Neural crest cell (in vitro differentiated cells): ENCODE data around the gene MAP1B. TPM values are rescaled to one million over a fixed set of nuclear protein-coding genes. Genes with fewer than 3 reads are reported as not detected.

Experiments
- DNase-seq: peaks from one replicate; pipeline ENCODE4 v3.0.0; 2021; ENCODE audit warnings: low read depth, mixed read lengths, low spot score
- H3K27ac Mint-ChIP-seq: one replicate; pipeline ENCODE4 v1.8.0; 2021; ENCODE audit warnings: mild to moderate bottlenecking, mixed read lengths; ENCODE audit not compliant: unreplicated experiment
- H3K27me3 Mint-ChIP-seq: 2 replicates; pipeline ENCODE4 v1.8.0; 2021; ENCODE audit warnings: low read depth, mild to moderate bottlenecking, mixed read lengths
- H3K36me3 Mint-ChIP-seq: 2 replicates; pipeline ENCODE4 v1.8.0; 2021; ENCODE audit warnings: low read depth, mild to moderate bottlenecking, mixed read lengths
- H3K4me1 Mint-ChIP-seq: 2 replicates; pipeline ENCODE4 v1.8.0; 2021; ENCODE audit warnings: mixed read lengths
- H3K4me3 Mint-ChIP-seq: one replicate; pipeline ENCODE4 v1.8.0; 2021; ENCODE audit warnings: mild to moderate bottlenecking, mixed read lengths
- H3K9me3 Mint-ChIP-seq: 2 replicates; pipeline ENCODE4 v1.8.0; 2021; ENCODE audit warnings: mixed read lengths
- CTCF ChIP-seq: fragments of 200-600 bp; sonication (generic); conservative IDR thresholded peaks from 2 replicates; pipeline ENCODE4 v1.5.0; 2021; ENCODE audit warnings: antibody characterized with exemption, mild to moderate bottlenecking
- total RNA-seq: library from RNA; stranded (reverse); gene quantifications from 2 replicates; pipeline ENCODE4 v1.2.1, GENCODE V29; 2021

The MAP1B gene
- total RNA-seq, 1 donor from 2014 or later = 256 TPM

- no peak overlapping the region for H3K4me3 Mint-ChIP-seq
- H3K9me3 Mint-ChIP-seq = no peaks in the 10 kb centered on the region
- H3K27ac Mint-ChIP-seq = no peak overlapping the region
- peaks cover 88% of the 10 kb centered on the region for H3K4me1 Mint-ChIP-seq
- no peak for DNase-seq
- H3K27me3 Mint-ChIP-seq = no peaks in the 10 kb centered on the region
- H3K36me3 Mint-ChIP-seq = peaks cover 17% of the 10 kb centered on the region
- TF ChIP-seq CTCF = no peak
These were observed 46.9 kb downstream of the MAP1B start for GRCh38 chr5:72154076-72154756.

GRCh38 chr5:72156946-72157624 lies 49.8 kb downstream of the MAP1B start:
- no peak for TF ChIP-seq CTCF
- no peak for DNase-seq
- Mint-ChIP-seq H3K4me1 (peaks cover 68% of the 10 kb centered on the region), H3K36me3 (peaks cover 13% of the 10 kb centered on the region), H3K4me3 (no peak overlapping the region), H3K27me3 (no peaks in the 10 kb centered on the region), H3K27ac (peak overlapping the region; percentile 44), H3K9me3 (no peaks in the 10 kb centered on the region)

GRCh38 chr5:72157625-72157962 lies 50.3 kb downstream of the MAP1B start:
- no peak for DNase-seq
- Mint-ChIP-seq H3K27ac (peak overlapping the region; percentile 44), H3K27me3 (no peaks in the 10 kb centered on the region), H3K36me3 (peaks cover 11% of the 10 kb centered on the region), H3K4me1 (peaks cover 64% of the 10 kb centered on the region), H3K4me3 (no peak overlapping the region), H3K9me3 (no peaks in the 10 kb centered on the region)
- no peak for TF ChIP-seq CTCF

- DNase-seq = no peak
- Mint-ChIP-seq H3K4me1 (peaks cover 53% of the 10 kb centered on the region), H3K4me3 (no peak overlapping the region), H3K9me3 (no peaks in the 10 kb centered on the region), H3K27me3 (no peaks in the 10 kb centered on the region), H3K36me3 (peaks cover 16% of the 10 kb centered on the region), H3K27ac (peak overlapping the region; percentile 30)
- no peak for TF ChIP-seq CTCF
These were observed 52.2 kb downstream of the MAP1B start for GRCh38 chr5:72159501-72159911.

- Mint-ChIP-seq H3K27me3 (no peaks in the 10 kb centered on the region), H3K4me3 (no peak overlapping the region), H3K36me3 (peaks cover 16% of the 10 kb centered on the region), H3K4me1 (peaks cover 51% of the 10 kb centered on the region), H3K27ac (no peak overlapping the region), H3K9me3 (no peaks in the 10 kb centered on the region)
- DNase-seq = no peak
- TF ChIP-seq CTCF = no peak
These were observed 53.1 kb downstream of the MAP1B start for GRCh38 chr5:72160329-72160728.
